Measurements from ENCODE around the gene OLFM1. TPM values are rescaled to one million over a fixed set of nuclear protein-coding genes. Genes with fewer than 3 reads are reported as not detected.

The OLFM1 gene
- total and polyA plus RNA-seq, 5 donors from 2014 or later: not detected

DNA sequence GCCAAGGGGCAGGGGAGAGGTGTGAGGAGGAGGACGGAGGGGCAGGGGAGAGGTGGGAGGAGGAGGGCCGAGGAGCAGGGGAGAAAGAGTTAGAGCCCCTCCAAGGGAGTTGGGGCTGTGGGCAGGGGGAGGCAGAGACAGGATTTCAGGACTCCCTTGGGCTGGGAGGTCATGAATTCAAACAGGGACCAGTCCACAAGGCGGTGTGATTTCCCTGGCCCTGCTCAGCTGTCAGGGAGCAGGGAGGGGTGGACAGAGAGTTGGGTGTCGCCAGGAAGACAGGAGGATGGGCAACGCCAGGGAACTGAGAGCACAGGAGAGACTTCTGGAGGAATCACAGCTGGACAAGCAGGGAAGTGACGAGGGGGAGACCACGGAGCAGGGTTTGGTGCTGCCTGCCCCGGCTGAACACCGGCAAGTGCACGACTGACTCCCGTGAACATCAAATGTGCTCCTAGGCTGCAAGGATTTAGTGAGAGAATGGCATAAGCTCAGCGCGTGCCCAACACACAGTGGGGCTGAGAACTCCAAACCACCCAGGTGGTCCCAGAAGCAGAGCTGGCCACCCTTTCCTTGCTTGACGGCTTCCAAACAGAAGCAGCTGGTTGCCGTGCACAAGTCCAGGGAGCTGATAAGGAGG, 17.8 kb upstream of the OLFM1 start:
- no peaks in the 10 kb centered on the region for H3K9me3 ChIP-seq (ENCODE audit: control insufficient read depth in 2 of 2, low read length in 2 of 2)
- H3K36me3 Mint-ChIP-seq: no peaks in the 10 kb centered on the region
- no peak overlapping the region for H3K4me3 ChIP-seq (ENCODE audit: low read depth, low read length)
- peaks cover 0 to 6% (median 0%) of the 10 kb centered on the region in 7 donors for H3K9me3 Mint-ChIP-seq
- H3K4me1 ChIP-seq (ENCODE audit: control insufficient read depth, insufficient read depth, low read length, poor library complexity, severe bottlenecking): no peaks in the 10 kb centered on the region
- no peak overlapping the region for H3K27ac Mint-ChIP-seq
- no peak for DNase-seq
- no peaks in the 10 kb centered on the region for H3K4me1 Mint-ChIP-seq
- no peaks in the 10 kb centered on the region for H3K36me3 ChIP-seq (ENCODE audit: control insufficient read depth, insufficient read depth, low read length)
- peaks cover 10% of the 10 kb centered on the region for H3K27me3 Mint-ChIP-seq
- H3K27ac ChIP-seq (ENCODE audit: insufficient read depth, low read length, poor library complexity, severe bottlenecking): no peak overlapping the region
- no peak overlapping the region for H3K4me3 Mint-ChIP-seq
- ATAC-seq (ENCODE audit: low read depth in 2 of 2): no peak
- H3K27me3 ChIP-seq (ENCODE audit: control insufficient read depth, insufficient read depth, low read length): no peaks in the 10 kb centered on the region

DNA sequence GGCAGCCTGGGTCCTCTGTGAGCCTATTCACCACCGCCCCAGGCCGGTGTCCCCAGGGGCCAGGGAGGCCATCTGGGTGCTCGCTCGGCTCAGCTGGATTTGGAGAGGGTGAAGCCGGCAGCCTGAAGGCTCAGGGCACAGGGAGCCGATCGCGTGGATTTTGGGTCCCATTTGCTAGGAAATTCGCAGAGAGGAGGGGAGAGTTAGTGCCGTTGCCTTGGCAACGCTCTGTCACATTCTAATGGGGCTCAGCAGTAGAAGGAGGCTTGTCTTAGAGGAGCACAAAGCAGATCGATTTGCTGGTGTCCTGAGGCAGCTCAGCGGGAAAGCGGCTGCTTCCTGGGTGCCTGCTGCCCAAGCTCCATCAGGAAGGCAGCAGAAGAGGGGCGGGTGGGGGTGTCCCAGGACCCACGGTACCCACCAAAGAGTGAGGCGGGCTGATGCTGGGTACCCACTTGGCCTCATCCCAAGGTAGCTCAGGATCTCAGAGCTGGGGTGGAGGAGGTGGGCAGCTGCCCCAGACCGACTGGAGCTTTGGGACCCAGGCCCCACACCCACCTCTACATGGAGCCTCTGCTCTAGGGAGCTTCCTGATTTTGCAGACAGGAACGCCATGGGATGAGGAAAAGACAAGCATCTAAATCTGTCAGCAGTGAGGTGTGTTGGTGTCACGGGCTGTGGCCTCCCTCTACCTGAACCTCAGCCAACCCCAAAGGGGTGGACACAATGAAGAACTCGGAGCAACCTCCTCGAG, 17.1 kb upstream of the OLFM1 start:
- Histone ChIP-seq H3K4me1 (ENCODE audit: control insufficient read depth, insufficient read depth, low read length, poor library complexity, severe bottlenecking) (no peaks in the 10 kb centered on the region), H3K27ac (ENCODE audit: insufficient read depth, low read length, poor library complexity, severe bottlenecking) (no peak overlapping the region), H3K4me3 (ENCODE audit: low read depth, low read length) (no peak overlapping the region), H3K36me3 (ENCODE audit: control insufficient read depth, insufficient read depth, low read length) (no peaks in the 10 kb centered on the region), H3K9me3 (ENCODE audit: control insufficient read depth in 2 of 2, low read length in 2 of 2) (no peaks in the 10 kb centered on the region), H3K27me3 (ENCODE audit: control insufficient read depth, insufficient read depth, low read length) (no peaks in the 10 kb centered on the region)
- DNase-seq (no peak), ATAC-seq (ENCODE audit: low read depth in 2 of 2) (no peak)
- Mint-ChIP-seq H3K4me3 (no peak overlapping the region), H3K9me3 (peaks cover 0 to 6% (median 0%) of the 10 kb centered on the region in 7 donors), H3K4me1 (peaks cover 0 to 2% (median 0%) of the 10 kb centered on the region in 4 donors), H3K27ac (peak overlapping the region in 1 of 3 donors; percentile 9), H3K36me3 (no peaks in the 10 kb centered on the region), H3K27me3 (peaks cover 16% of the 10 kb centered on the region)

DNA sequence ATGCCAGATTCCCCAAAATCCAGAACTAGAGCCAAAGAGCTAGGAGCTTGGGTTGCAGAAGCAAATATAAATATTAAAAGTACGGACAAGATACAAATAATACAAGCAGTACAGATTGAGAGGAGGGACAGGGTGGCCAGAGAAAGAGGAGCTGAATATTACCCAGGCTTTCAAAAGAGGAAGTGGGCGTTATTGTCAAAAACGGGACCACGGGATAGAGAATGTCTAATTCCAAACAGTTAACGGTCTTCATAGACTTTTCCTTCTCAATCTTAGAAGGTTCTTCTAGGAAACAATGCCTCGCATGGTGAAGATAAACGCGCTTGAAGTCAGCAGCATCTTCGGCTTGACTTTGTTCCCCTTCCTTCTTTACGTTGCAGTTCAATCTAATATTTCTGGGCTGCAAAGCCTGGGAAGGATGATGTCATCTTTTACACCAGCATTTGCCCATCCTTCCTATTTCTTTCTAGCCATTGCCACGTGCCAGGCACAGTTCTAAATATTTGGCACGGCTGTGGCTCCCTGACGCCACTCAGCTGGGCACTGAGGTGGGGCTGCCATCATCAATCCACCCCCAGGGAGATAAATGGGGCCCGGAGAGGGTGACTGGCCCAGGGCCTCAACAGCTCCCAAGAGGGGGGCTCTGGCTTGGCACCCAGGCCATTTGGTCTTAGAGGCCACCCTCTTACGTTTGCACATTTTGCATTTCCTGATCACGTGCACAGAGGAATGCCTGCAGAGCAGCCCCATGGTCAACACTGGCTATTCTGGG, 16.3 kb upstream of the OLFM1 start:
- Mint-ChIP-seq H3K36me3 (no peaks in the 10 kb centered on the region), H3K4me3 (no peak overlapping the region), H3K27me3 (peaks cover 16% of the 10 kb centered on the region), H3K9me3 (peaks cover 0 to 2% (median 0%) of the 10 kb centered on the region in 7 donors), H3K4me1 (peaks cover 0 to 2% (median 0%) of the 10 kb centered on the region in 4 donors), H3K27ac (no peak overlapping the region)
- Histone ChIP-seq H3K9me3 (ENCODE audit: control insufficient read depth in 2 of 2, low read length in 2 of 2) (no peaks in the 10 kb centered on the region), H3K27me3 (ENCODE audit: control insufficient read depth, insufficient read depth, low read length) (no peaks in the 10 kb centered on the region), H3K36me3 (ENCODE audit: control insufficient read depth, insufficient read depth, low read length) (no peaks in the 10 kb centered on the region), H3K4me3 (ENCODE audit: low read depth, low read length) (no peak overlapping the region), H3K4me1 (ENCODE audit: control insufficient read depth, insufficient read depth, low read length, poor library complexity, severe bottlenecking) (no peaks in the 10 kb centered on the region), H3K27ac (ENCODE audit: insufficient read depth, low read length, poor library complexity, severe bottlenecking) (no peak overlapping the region)
- ATAC-seq (ENCODE audit: low read depth in 2 of 2) (no peak), DNase-seq (no peak)

DNA sequence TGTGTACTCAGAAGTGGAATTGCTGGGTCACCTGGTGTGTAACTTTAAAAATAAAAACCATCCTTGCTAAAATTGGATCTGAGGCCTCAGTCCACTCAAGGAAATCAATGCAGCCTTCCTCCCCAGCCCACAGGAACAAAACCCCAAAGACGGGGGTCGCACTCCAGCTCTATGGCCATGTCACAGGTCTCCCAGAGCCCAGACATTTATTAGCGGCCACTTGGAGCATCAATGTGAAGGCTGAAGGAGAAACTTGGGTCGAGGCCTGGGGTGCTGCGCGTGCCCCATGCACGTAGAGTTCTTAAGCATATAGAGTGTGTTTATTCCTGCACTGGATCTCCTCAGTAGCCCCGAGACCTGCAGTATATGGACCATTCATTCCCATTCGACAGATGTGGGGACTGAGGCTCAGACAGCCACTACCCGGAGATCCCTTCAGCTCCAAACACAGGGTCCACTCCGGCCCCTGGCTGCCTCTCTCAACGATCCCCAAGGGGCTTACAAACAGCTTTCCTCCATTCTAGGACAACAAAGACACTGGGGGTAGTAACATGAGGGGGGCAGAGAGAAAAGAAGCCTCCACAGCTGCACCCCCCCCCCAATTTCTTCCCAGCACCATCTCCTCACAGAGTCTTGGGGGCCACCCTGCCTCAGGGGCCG, 14.3 kb upstream of the OLFM1 start:
- Mint-ChIP-seq H3K27me3 (peaks cover 27% of the 10 kb centered on the region), H3K4me3 (no peak overlapping the region), H3K27ac (no peak overlapping the region), H3K4me1 (peaks cover 0 to 2% (median 0%) of the 10 kb centered on the region in 4 donors), H3K36me3 (no peaks in the 10 kb centered on the region), H3K9me3 (peaks cover 0 to 2% (median 0%) of the 10 kb centered on the region in 7 donors)
- H3K27me3 ChIP-seq (ENCODE audit: control insufficient read depth, insufficient read depth, low read length): no peaks in the 10 kb centered on the region
- H3K4me3 ChIP-seq (ENCODE audit: low read depth, low read length): no peak overlapping the region
- ATAC-seq (ENCODE audit: low read depth in 2 of 2): no peak
- no peaks in the 10 kb centered on the region for H3K4me1 ChIP-seq (ENCODE audit: control insufficient read depth, insufficient read depth, low read length, poor library complexity, severe bottlenecking)
- no peaks in the 10 kb centered on the region for H3K9me3 ChIP-seq (ENCODE audit: control insufficient read depth in 2 of 2, low read length in 2 of 2)
- H3K36me3 ChIP-seq (ENCODE audit: control insufficient read depth, insufficient read depth, low read length): no peaks in the 10 kb centered on the region
- no peak overlapping the region for H3K27ac ChIP-seq (ENCODE audit: insufficient read depth, low read length, poor library complexity, severe bottlenecking)
- DNase-seq: no peak

DNA sequence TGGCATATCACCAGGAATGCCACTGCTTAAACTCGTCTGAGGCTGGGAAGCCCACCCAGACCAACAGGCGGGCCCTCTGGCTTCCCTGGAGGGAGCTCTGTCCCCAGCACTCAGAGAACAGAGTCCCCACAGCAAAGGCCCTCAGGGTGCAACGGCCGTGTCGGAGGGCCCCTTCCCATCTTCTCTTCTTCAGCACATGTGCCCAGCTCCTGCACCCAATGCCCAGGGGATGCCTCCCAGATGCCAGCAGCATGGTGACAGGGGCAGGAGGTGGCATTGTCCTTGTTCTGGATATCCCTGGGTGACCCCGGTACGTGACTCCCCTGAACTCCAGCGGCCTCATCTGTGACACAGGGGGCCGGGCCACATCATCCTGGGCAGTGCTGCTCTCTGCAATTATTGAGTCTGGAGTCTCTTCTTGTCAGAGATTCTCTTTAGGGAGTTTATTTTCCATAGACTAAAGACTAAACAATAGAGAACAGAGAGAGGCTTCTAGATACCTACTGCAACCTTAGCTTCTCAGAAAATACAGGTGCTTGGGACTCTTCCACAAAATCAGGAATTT, 13.6 kb upstream of the OLFM1 start:
- Mint-ChIP-seq H3K9me3 (peaks cover 0 to 2% (median 0%) of the 10 kb centered on the region in 7 donors), H3K36me3 (no peaks in the 10 kb centered on the region)
- H3K9me3 ChIP-seq (ENCODE audit: control insufficient read depth in 2 of 2, low read length in 2 of 2): no peaks in the 10 kb centered on the region

DNA sequence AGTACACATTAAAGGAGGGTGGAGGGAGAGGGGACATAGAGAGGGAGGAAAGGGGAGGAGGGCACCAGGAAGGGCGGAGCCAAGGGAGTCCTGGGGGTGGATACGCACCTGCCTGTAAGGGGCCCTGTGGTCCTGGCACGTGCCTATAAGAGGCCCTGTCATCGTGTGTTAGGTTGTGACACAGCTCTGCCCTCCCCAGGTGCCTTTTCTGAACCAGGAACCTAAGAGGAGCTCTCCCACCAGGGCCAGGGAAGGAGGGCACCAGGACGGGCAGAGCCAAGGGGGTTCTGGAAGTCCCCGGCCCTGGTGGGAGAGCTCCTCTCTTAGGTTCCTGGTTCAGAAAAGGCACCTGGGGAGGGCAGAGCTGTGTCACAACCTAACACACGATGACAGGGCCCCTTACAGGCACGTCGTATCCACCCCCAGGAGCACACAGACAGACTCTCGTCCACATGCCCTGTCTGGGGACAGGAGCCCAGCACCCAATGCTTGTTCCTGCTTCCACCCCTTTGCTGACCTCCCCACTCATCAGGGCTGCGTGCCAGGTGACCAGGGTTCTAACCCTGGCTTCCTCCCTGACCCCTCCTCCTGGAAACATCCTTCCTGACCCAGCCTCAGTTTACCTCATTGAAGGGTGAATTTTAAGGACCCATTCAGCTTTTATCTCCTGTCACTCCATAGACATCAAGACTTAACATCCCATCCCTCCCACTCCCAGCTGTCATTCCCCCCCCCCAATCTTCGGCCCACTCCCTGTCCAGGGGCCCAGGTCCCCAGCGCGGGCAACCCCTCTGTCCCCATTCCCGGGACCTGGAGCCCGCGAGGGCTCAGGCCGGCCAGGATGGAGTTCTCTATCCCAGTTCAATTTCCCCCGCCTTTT, 12.9 kb upstream of the OLFM1 start:
- peaks cover 27% of the 10 kb centered on the region for H3K27me3 Mint-ChIP-seq
- H3K9me3 Mint-ChIP-seq: peaks cover 0 to 1% (median 0%) of the 10 kb centered on the region in 7 donors
- Histone ChIP-seq H3K27me3 (ENCODE audit: control insufficient read depth, insufficient read depth, low read length) (no peaks in the 10 kb centered on the region), H3K4me1 (ENCODE audit: control insufficient read depth, insufficient read depth, low read length, poor library complexity, severe bottlenecking) (no peaks in the 10 kb centered on the region), H3K27ac (ENCODE audit: insufficient read depth, low read length, poor library complexity, severe bottlenecking) (no peak overlapping the region), H3K4me3 (ENCODE audit: low read depth, low read length) (no peak overlapping the region), H3K9me3 (ENCODE audit: control insufficient read depth in 2 of 2, low read length in 2 of 2) (no peaks in the 10 kb centered on the region), H3K36me3 (ENCODE audit: control insufficient read depth, insufficient read depth, low read length) (no peaks in the 10 kb centered on the region)
- H3K36me3 Mint-ChIP-seq: no peaks in the 10 kb centered on the region
- H3K4me3 Mint-ChIP-seq: no peak overlapping the region
- ATAC-seq (ENCODE audit: low read depth in 2 of 2) (no peak), DNase-seq (no peak)
- H3K4me1 Mint-ChIP-seq: peaks cover 0 to 2% (median 0%) of the 10 kb centered on the region in 4 donors
- H3K27ac Mint-ChIP-seq: no peak overlapping the region

More for the DNA sequence above, 13.6 kb upstream of the OLFM1 start:
- H3K4me1 Mint-ChIP-seq: peaks cover 0 to 2% (median 0%) of the 10 kb centered on the region in 4 donors
- peaks cover 27% of the 10 kb centered on the region for H3K27me3 Mint-ChIP-seq
- H3K36me3 ChIP-seq (ENCODE audit: control insufficient read depth, insufficient read depth, low read length): no peaks in the 10 kb centered on the region
- H3K4me3 ChIP-seq (ENCODE audit: low read depth, low read length): no peak overlapping the region
- H3K4me3 Mint-ChIP-seq: no peak overlapping the region
- no peak for ATAC-seq (ENCODE audit: low read depth in 2 of 2)
- no peak overlapping the region for H3K27ac Mint-ChIP-seq
- no peaks in the 10 kb centered on the region for H3K27me3 ChIP-seq (ENCODE audit: control insufficient read depth, insufficient read depth, low read length)
- no peak overlapping the region for H3K27ac ChIP-seq (ENCODE audit: insufficient read depth, low read length, poor library complexity, severe bottlenecking)
- no peak for DNase-seq
- no peaks in the 10 kb centered on the region for H3K4me1 ChIP-seq (ENCODE audit: control insufficient read depth, insufficient read depth, low read length, poor library complexity, severe bottlenecking)

Measured in CD4-positive, CD25-positive, alpha-beta regulatory T cell (primary cell).